ENCODE measurements around the gene MARCHF7.
"Not testable (repeated sequence)": the region's sequence is repeated elsewhere in the genome, so short reads cannot be mapped to it uniquely, and the experiment has no call there.

Gene MARCHF7, protein sequence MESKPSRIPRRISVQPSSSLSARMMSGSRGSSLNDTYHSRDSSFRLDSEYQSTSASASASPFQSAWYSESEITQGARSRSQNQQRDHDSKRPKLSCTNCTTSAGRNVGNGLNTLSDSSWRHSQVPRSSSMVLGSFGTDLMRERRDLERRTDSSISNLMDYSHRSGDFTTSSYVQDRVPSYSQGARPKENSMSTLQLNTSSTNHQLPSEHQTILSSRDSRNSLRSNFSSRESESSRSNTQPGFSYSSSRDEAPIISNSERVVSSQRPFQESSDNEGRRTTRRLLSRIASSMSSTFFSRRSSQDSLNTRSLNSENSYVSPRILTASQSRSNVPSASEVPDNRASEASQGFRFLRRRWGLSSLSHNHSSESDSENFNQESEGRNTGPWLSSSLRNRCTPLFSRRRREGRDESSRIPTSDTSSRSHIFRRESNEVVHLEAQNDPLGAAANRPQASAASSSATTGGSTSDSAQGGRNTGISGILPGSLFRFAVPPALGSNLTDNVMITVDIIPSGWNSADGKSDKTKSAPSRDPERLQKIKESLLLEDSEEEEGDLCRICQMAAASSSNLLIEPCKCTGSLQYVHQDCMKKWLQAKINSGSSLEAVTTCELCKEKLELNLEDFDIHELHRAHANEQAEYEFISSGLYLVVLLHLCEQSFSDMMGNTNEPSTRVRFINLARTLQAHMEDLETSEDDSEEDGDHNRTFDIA

DNA sequence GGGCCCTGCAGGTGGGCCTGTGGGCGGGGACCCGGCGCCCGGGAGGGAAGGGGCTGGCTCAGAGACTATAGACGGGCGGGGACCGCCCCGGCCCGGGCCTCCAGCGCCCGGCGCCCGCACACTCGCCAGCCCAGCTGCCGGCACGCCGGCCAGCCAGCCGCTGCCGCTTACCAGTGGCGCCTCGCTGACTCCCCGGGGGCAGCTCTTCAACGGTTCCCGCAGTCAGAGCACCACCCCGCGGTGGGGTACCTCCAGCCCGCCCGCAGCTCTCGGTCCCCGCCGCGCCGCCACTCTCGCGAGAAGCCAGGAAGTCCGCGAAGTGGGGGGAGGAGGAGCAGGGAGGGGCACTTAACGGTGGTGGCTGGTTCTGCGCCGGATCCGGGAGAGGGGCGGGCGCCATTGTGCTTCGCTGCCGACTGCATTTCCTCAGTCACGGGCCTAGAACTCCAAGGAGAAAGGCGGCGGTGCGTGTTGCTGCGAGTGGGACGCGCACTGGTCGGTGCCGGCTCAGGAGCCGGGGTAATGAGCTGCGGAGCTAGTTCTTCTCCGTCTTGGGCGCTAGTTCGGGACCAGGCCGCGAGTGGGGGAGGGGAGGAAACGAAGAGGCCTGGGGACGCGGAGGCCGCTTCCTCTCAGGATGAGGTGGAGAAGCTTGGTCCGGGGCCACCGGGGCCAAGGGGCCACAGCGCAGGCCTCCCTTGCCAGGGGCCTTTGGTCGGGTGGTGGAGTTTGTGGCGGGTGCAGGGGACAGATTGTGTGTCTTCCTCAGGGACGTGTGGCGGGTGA lies at the start of gene MARCHF7:
MARCHF7 (plus strand) TSS at position 364 of the 786 bp plus-strand sequence. CDS start 16,517 bp downstream, outside the sequence.
- DNase-seq = peak; percentile 98

DNA sequence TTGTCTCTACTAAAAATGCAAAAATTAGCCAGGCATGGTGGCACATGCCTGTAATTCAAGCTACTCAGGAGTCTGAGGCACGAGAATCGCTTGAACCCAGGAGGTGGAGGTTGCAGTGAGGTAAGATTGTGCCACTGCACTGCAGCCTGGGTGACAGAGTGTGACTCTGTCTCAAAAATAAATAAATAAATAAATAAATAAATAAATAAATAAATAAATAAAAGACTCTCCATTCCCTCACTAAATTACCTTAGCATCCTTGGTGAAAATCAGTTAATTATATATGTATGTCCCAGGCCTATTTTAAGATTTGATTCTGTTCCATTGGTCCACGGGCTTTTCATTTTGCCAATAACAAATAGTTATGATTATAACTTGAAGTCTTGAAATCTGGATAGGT lies 44.9 kb upstream of the MARCHF7 start:
- DNase-seq = not testable (repeated sequence)

DNA sequence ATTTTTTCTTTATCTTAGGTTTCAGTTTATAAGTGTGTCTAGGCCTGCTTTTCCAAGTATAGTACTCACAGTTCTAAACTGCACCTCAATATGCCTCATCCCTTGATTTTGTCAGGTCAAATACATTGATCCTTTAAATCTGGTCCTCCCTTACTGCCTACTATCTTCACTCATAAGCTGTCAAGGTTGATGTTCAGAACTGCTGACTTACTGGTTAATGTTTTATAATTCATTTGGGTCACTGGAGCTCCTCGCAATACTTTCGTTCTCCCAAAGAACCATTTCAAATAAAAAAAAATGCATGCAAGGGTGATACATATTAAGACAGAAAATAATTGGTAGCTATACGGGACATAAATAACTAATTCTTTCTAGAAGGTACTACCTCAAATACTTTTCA lies 41.3 kb upstream of the MARCHF7 start:
- no peak for DNase-seq

DNA sequence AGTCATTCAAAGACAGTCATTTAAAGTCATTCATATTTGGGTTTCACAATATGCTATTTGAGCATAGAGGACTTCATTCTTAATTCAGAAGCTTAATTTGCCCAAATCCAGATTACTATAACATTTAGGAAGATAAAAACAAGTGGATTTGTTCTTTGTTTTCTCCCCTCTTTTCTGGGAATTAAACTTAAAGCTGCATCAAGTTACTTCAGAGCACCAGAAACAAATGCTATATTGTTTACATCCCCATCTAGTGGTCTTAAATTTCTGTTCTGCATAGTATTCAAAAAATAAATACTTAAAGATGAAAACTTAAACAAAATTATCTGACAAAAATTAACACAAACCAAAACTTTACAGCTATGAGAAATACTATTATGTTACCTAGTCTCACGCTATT lies 34.7 kb upstream of the MARCHF7 start:
- DNase-seq = no peak

DNA sequence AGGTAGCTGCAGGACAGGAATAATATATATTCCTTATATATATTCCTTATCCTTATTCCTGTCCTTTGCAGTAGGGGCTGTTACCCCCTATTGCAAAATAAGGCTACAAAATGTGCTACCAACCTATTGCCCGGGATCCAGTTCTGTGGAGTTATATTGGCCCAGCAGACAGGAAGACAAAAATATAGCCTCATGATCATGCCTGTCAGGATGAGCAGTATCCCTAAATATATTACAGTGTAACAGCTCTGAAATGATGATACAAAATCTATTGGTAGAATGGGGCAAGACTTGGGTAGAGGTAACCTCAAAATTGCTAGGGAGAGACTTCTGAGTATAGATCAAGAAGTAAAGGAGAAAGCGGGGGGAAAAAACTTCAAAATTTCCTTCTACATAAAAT lies 31.6 kb upstream of the MARCHF7 start:
- DNase-seq = no peak

DNA sequence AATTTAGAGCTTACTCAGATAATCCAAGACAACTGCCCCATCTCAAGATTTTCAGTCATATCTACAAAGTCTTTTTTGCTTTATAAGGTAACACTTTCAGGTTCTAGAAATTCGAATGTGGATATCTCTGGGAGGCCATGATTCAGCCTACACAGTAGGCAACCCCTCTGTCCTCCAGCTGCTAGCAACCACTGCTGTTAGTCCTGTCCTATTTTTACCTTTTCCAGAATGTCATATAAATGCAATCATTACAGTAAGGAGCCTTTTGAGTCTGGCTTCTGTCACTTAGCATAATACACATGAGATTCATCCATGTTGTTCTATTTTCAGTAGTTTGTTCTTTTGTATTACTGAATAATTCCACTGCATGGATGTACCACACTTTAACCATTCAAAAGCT lies 28.5 kb upstream of the MARCHF7 start:
- no peak for DNase-seq

DNA sequence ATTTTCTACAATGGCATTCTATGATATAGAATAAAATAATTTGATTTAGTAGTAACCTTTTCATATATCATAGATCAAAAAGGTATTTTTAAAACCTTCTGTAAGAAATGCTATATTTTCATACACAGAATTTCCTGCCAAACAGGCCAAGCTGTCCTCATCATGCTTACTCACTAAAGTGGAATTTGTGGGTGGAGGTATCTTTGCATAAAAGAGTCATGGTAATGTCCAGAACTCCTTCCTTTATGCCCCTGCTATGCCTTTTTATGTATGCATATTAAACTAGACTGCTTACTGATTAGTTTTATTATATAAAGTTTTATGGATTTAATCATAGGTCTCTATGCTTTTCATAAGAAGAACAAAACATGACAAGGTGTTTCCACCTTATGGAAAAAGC lies 27.5 kb upstream of the MARCHF7 start:
- DNase-seq = no peak

DNA sequence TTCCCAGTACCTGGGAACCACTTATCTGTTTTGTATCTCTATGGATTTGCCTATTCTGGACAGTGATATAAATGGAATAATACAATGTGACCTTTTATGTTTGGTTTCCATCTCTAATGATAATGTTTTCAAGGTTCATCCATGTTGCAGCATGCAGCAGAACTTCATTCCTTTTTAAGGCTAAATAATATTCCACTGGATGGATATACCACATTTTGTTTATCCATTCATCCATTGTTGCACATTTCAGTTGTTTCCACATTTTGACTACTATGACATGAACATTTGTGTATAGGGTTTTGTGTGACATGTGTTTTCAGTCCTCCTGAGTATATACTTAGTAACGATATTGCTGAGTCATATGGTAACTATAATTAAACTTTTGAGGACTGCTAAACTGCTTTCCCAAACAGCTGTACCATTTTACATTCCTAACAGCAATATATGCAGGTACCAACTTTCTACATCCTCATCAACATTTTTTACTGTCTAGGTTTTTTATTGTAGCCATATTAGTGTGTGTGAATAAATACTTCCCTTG lies 17.7 kb upstream of the MARCHF7 start:
- no peak for DNase-seq

DNA sequence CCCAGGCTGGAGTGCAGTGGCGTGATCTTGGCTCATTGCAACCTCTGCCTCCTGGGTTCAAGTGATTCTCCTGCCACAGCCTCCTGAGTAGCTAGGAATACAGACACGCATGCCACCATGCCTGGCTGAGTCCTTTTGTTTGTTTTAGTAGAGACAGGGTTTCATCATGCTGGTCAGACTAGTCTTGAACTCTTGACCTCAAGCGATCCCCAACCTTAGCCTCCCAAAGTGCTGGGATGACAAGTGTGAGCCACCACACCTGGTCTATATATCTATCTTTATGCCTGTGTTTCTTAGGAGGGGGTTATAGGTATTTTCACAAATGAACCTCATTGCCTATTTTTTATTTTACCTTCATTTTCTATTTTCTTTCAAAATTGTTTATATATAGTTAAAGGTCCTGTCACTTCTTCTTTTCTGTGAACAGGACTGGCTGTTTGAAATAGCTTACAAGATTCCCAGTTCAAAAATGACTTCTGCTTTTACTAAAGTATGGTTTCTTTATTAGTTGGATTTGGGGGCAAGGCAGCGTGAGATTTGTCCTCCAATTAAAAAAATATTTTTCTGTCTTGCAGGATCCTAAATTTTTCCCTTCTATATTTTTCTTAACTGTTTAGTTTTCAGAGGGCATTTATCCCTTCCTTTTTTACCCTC lies 16.4 kb upstream of the MARCHF7 start:
- no peak for DNase-seq

DNA sequence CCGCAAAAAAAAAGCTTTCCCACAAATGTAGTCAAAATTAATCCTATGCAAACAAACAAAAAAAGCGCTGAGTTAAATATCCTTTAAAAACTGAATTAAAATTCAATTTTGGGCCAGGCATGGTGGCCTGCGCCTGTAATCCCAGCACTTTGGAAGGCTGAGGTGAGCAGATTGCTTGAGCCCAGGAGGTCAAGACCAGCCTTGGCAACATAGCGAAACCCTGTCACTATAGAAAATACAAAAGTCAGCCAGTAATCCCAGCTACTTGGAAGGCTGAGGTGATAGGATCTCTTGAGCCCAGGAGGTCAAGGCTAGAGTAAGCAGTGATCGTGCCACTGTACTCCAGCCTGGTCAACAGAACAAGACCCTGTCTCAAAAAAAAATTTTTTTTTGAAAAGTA lies 8.8 kb upstream of the MARCHF7 start:
- DNase-seq = no peak

DNA sequence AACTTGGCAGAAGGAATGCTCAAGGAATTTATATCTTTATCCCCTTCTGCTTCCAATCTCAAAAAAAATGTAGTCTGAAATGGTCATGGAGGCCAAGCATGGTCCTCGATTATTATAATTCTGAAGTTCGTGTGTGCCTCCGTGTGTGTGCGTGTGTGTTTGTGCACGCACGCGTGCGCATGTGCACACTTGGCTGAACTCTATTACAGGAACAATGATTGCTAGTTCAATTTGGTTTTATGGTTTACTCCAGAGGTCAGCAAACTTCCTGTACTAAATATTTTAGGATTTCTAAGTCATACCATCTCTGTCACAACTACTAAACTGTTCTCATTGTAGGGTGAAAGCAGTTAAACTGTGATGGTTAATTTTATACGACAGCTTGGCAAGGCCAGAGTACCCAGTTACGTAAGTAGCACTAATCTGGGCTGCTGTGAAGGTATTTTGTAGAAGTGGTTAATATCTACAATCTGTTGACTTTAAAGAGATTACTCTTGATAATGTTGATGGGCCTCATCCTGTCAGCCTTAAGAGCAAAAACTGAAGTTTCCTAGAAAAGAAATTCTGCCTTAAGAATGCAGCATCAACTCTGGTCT lies 5.8 kb upstream of the MARCHF7 start:
- no peak for DNase-seq

DNA sequence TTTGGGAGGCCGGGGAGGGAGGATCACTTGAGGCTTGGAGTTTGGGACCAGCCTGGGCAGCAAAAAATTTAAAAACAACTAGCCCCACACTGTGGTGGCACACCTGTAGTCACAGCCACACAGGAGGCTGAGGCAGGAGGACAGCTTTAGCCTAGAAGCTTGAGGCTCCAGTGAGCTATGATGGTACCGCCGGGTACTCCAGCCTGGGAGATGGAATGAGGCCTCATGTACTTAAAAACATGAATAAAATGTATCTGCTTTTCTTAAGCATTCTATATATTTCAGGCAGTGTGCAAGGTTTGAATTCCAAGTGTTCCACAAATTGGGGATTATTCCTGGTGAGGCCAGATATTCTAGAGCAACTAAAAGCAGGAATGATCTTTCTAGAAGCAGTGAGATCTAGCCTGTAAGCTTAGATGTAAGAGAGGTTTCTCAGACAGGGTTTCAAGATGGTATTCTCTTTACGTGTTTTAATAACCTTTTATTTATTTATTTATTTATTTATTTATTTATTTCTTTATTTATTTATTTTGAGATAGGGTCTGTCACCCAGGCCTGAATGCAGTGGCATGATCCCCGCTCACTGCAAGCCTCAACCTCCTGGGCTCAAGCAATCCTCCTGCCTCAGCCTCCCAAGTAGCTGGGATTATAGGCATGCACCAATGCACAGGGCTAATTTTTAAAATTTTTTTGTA lies 4.1 kb upstream of the MARCHF7 start:
- DNase-seq = no peak

DNA sequence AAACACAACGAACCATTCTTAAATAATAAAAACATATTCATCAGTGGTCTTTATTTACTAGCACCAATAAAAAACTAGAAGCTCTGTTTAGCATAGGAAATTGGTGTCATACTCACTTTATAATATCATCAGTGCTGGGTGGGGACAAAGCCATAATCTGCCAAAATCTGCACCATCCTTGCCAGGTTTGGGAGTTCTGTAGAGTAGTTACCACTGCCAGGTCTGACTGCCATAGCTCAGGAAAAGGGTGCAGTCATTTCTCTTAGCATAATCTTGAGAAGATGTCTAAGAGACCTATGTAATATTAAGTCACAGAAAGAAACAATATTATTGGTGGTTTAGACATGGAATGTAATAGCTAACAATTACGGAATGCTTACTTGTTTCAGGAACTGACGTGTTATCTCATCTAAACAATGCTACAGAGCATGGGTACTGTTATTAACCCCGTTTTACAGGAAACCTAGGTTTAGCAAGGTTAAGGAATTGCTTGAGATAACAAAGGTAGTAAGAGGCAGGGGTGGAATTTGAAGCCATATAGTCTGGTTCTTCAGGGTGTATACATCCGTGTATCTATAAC lies 1.6 kb upstream of the MARCHF7 start:
- DNase-seq = no peak

DNA sequence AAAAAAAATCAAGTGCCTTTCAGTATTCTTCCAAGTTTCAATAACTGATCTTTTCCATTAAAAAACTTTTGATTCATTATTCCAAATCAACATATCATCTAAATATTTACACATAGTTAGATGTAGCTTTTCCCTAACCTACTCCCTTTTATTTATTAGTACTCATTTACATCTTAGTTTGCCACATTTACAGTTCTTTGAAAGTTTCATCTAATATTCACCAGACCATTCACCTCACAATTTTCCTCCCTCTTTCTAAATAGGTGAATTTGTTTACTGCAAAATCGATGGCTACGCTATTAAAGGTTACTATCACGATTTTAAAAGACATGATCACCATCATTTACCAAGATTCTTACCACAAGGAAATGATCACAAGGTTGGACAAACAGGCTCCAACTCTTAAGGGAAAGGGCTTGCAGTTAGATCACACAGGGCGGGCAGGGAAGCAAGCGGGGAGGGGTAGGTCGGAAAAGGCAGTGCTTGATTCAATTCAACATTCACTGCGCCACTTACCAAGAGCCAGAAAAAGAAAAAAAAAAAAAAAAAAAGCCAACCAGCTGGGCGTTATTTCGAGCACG lies 654 bp upstream of the MARCHF7 start:
- no peak for DNase-seq

DNA sequence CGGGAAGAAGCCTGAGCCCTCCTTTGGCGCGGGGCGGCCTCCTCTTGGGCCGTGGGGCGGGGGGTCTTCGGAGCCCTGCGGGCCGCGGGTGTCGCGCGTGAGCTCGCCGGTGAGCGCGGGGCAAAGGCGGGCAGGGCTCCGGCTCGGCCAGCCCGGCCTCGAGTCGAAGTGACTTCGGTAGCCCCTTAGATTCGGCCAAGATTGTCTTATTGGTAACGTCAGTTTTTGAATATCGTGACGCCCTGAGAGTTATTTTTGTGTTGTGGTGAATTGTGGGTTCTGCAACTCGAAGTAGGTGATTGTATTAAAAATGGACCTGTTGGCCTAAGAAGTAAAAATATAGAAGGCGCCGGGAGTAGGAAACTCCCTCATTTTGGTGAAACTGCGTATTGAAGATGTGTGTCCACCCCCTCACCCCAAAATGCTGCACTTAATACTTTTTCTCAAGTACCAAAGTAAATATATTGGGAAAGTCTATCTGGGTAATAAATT lies 669 bp downstream of the MARCHF7 start:
- DNase-seq = no peak

DNA sequence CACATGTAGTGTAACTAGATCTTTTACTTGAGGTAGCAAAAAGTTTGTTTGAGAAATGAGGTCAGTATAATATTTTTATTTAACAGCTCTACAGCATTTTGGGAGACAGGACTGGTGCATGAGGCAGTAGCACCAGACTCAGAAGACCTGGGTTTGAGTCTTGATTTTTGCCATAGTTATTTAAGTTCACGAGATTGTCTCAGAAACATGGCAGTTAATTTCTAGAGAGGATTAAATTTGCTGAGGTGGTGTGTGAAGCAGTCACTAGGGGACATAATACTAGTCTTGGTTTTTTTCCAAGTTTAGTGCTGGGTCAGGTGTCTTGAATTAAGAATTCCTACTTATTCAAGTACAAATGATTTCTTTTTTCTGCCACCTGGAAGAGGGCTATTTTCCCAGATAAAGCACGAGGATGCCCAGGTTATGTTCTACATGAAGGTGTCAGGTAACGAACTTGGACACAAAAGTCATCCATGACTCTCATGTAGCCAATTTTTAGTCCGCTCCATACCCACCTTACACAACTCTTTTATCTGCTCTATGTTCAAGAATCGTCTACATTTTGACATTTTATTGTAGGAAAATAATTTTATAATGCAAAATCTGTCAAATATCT lies 1.4 kb downstream of the MARCHF7 start:
- no peak for DNase-seq

DNA sequence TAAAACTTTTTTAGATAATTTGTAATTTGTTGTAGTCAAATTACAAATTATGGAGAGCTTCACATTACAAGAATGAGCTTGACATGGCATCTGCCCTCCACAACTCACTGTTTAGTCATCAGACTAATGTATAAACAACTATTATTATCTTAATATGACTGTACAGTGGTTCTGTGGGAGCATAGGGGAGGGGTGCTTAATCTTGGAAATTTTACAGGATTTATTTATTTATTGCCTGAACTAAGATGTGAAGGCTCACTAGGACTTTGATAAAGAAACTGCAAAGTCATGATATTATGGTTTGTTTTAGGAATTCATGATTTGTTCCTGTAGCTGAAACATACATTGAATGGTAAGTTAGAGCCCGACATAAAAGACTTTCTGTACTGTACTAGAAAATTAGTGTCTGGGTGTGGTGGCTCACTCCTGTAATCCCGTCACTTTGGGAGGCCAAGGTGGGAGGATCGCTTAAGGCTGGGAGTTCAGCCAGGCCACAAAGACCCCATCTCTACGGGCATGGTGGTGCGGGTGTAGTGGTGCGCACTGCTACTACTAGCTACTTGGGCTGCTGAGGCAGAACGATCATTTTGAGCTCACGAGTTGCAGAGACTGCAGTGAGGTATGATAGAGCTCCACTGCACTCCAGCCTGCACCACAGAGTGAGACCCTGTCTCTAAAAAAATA lies 2.1 kb downstream of the MARCHF7 start:
- no peak for DNase-seq

DNA sequence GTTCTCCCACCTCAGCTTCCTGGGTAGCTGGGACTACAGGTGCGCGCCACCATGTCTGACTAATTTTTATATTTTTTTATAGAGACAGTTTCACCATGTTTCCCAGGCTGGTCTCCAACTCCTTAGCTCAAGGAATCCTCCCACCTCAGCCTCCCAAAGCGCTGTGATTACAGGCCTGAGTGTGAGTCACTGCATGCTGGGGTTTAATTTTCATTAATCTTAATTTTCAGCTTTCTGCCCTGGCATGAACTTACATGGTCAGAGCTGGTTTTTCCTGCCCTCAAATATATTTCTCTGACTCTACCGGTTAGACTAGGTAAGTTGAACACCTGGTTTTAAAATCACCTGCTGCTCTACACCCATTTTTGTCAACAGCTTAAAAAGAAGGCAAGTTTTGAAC lies 3.1 kb downstream of the MARCHF7 start:
- no peak for DNase-seq

DNA sequence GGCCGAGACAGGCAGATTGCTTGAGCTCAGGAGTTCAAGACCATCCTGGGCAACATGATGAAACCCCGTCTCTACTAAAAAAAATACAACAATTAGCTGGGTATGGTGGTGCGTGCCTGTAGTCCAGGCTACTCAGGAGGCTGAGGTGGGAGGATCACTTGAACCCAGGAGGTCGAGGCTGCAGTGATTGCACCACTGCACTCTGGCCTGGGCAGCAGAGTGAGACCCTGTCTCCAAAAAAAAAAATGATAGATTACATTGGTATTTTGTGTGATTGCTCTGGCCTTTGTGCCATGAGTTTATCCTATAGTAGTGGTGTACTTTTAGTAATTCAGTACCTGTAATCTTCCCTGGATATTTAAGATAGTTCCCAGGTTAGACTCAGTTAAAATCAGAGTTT lies 4.1 kb downstream of the MARCHF7 start:
- DNase-seq = not testable (repeated sequence)

DNA sequence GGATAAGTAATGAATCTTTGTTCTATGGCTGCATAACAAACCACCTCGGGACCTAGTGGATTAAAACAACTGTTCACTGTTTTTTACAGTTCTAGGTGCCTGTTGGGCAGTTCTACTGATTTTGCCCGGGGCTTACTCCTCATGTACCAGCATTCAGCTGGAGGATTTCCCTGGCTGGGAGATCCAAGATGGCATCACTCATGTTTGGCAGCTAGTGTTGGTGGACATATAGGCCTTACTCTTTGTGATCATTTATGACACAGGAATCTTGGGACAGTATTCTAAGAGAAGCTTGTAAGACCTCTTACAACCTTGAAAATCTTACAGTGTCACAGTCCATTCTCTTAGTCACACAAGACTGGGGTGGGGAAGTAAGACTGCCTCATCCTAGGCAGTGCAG lies 4.6 kb downstream of the MARCHF7 start:
- no peak for DNase-seq

Measured in activated CD4-positive, alpha-beta T cell treated with anti-CD3 and anti-CD28 coated beads for 48 hours (primary cell).